Heart right ventricle (tissue), 16 donors: Measurements from ENCODE around the gene CERS6. TPM values are rescaled to one million over a fixed set of nuclear protein-coding genes. Genes with fewer than 3 reads are reported as not detected.
A peak's percentile ranks its signal among the peaks of the same experiment; 100 is the strongest.

Source experiments
- ATAC-seq, 8 donors: fragments of 200-7000 bp; cut with Tn5 transposase; one replicate each; pipeline ENCODE4 v1.9.1; 2020; ENCODE audit warnings: mild to moderate bottlenecking in 8 of 8, moderate library complexity in 8 of 8, moderate number of reproducible peaks in 1 of 8
- DNase-seq, 2 donors: peaks; one replicate each; pipeline ENCODE4 v3.0.0-alpha.2; 2020
- H3K27ac ChIP-seq, 10 donors: fragments of 200-600 bp; sonication (generic) in 2 of 10; one replicate each; pipeline versions ENCODE4 v1.5.0 to v1.8.0; 2020 to 2022; ENCODE audit warnings: mild to moderate bottlenecking in 3 of 10
- H3K27me3 ChIP-seq, 7 donors: fragments of 200-600 bp; one replicate each; pipeline ENCODE4 v1.8.0; 2021 to 2022; ENCODE audit warnings: mild to moderate bottlenecking in 2 of 7
- H3K36me3 ChIP-seq, 9 donors: fragments of 200-600 bp; sonication (generic) in 1 of 9; one replicate each; pipeline versions ENCODE4 v1.5.0 to v1.8.0; 2020 to 2022; ENCODE audit warnings: mild to moderate bottlenecking in 2 of 9
- H3K4me1 ChIP-seq, 9 donors: fragments of 200-600 bp; sonication (generic) in 1 of 9; one replicate each; pipeline versions ENCODE4 v1.5.0 to v1.8.0; 2020 to 2022; ENCODE audit warnings: mild to moderate bottlenecking in 4 of 9
- H3K4me3 ChIP-seq, 10 donors: fragments of 200-600 bp; sonication (generic) in 2 of 10; one replicate each; pipeline versions ENCODE4 v1.5.0 to v1.8.0; 2020 to 2022; ENCODE audit warnings: mild to moderate bottlenecking in 7 of 10, moderate library complexity in 2 of 10
- H3K9me3 ChIP-seq, 11 donors: fragments of 200-600 bp in 10 of 11; sonication (generic) in 2 of 11; one replicate each; pipeline versions ENCODE4 v1.5.0 to v1.8.0; 2013 to 2022; ENCODE audit warnings: mild to moderate bottlenecking in 2 of 11, control low read depth in 1 of 11, moderate library complexity in 1 of 11
- WGBS, 2 donors: extraction: QIAGEN DNeasy Blood & Tissue Kit; methylation state at CpG; one replicate each; pipeline ENCODE4 v1.1.7; 2013; ENCODE audit warnings: inconsistent platforms in 1 of 2; 5-methylcytosine and 5-hydroxymethylcytosine counted together
- intact Hi-C, 10 donors: fragments of 100-400 bp; cut with DNase I; formaldehyde crosslinking; loops; one replicate each; pipeline versions ENCODE4 v1.11.1 to v1.14.2; 2022
- polyA plus RNA-seq, 2 donors: library from polyadenylated mRNA; stranded (reverse); fragments of 200-250 nt; gene quantifications; one replicate each; pipeline ENCODE4 v1.2.3, GENCODE V29; 2013
- total RNA-seq, 10 donors: library from RNA; stranded (reverse); fragmentation: NEBNext Ultra II Directional in 3 of 10; extraction: Animal tissue kit (Norgen Biotek cat#: 25700) in 3 of 10; gene quantifications; one replicate each; pipeline versions ENCODE4 v1.2.1 to v1.2.4, GENCODE V29; 2021 to 2023
- TF ChIP-seq, protein P1 (sequence below), 9 donors: fragments of 200-600 bp; sonication (generic) in 2 of 9; IDR thresholded peaks; one replicate each; pipeline versions ENCODE4 v1.5.0 to v1.8.0; 2021 to 2022; ENCODE audit warnings: antibody characterized with exemption in 9 of 9, mild to moderate bottlenecking in 5 of 9, moderate library complexity in 1 of 9
- donor health status: Arrhythmogenic right ventricular cardiomyopathy.
- donor health status: ischemic (EF 13 %, LVEDD 7.1; RV severe dilation, severe dysfunction).
- donor health status: healthy with polysubstance abuse.
- donor health status: DM: no; HTN: yes; CAD: no.
- donor health status: DM: no; HTN: no; CAD: no.
- donor health status: ischemic (EF 25% LVEDD 6.9; RV normal size, moderate dysfunction).
- donor health status: ischemic (EF 25% LVEDD 5.7; RV mildly dilated, moderate dysfunction).
- donor health status: healthy.
- donor health status: DM: yes; HTN: yes; CAD: no.
- donor health status: Ischemic cardiomyopathy.
- donor health status: ischemic (EF 35%, LVEDD 5.7; RV mildly dilated, moderate dysfunction).
- donor health status: nonischemic (EF 11% LVEDD 7.7; RV severe dilation, severe dysfunction).
- donor health status: DM: yes; HTN: yes; CAD: no.
- donor health status: PGD.
- donor health status: ischemic (EF 29% LVEDD 5.4; RV normal size, mild dysfunction).
- donor health status: nonischemic (EF 23%, LVEDD 6.1; RV moderate dilation, normal function).

Gene CERS6
- total and polyA plus RNA-seq, 12 donors = 20.5 to 76.3 (median 56.1) TPM

DNA sequence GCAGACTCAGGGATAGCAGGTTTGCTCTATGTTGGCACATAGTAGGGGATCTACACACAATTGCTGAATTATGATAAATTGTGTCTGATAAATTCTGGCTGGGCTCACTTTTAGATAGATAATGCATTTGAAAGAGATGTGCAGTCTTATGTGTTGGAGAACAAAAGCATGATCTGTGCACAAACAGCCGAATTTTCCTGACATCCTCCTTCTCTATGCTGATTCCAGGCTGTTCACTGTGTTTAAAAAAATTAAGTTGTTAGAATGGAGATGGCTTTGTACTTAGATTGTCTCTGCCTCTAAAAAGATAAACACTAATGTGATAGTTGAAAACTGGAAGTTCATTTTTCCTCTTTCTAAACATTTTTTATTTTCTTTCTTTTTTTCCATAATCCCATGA is 2.1 kb downstream of the CERS6 start:
- 20 to 44% methylated on average over 1 of the region's 1 CpG for WGBS, 2 donors
- peaks cover 0 to 36% (median 7%) of the 10 kb centered on the region in 9 donors for H3K4me1 ChIP-seq
- TF ChIP-seq, protein P1, sequence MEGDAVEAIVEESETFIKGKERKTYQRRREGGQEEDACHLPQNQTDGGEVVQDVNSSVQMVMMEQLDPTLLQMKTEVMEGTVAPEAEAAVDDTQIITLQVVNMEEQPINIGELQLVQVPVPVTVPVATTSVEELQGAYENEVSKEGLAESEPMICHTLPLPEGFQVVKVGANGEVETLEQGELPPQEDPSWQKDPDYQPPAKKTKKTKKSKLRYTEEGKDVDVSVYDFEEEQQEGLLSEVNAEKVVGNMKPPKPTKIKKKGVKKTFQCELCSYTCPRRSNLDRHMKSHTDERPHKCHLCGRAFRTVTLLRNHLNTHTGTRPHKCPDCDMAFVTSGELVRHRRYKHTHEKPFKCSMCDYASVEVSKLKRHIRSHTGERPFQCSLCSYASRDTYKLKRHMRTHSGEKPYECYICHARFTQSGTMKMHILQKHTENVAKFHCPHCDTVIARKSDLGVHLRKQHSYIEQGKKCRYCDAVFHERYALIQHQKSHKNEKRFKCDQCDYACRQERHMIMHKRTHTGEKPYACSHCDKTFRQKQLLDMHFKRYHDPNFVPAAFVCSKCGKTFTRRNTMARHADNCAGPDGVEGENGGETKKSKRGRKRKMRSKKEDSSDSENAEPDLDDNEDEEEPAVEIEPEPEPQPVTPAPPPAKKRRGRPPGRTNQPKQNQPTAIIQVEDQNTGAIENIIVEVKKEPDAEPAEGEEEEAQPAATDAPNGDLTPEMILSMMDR (IDR thresholded peaks at IDR 0.05) = no peak
- ATAC-seq (no peak), DNase-seq (no peak)
- intact Hi-C loops = loop anchor here in 7 of 10 donors (2.0 to 10.0 kb wide), 8 partner anchors 29 to 297 kb away; no protein-coding TSS in a partner anchor
- H3K4me3 ChIP-seq = peak overlapping the region in 9 of 10 donors; percentile 71 to 97 (median 87)
- peak overlapping the region in 3 of 10 donors; percentile 80 to 93 (median 90) for H3K27ac ChIP-seq
- H3K36me3 ChIP-seq = no peaks in the 10 kb centered on the region
- H3K9me3 ChIP-seq = peaks cover 0 to 10% (median 0%) of the 10 kb centered on the region in 11 donors
- H3K27me3 ChIP-seq = no peaks in the 10 kb centered on the region

DNA sequence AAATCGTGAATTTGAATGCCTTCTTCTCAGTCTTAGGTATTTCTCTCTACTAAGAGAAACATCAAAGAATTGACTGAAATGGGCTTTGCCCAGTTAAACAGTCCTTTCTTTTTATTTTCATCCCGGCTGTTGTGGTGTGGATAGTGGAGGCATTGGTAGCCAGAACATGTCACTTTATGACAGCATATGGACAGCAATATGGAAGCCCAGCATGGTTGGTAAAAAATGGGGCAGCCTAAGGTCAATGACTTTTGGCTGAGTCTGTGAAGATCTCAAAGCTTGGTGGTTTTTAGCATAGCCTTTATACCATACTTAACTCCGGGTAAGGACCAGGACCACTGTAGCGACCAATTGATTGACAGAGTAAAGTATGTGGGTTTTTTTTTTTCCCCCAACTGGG is 3.2 kb downstream of the CERS6 start:
- 91 to 95% methylated on average over 4 of the region's 4 CpGs for WGBS, 2 donors
- intact Hi-C loops = loop anchor here in 7 of 10 donors (2.0 to 10.0 kb wide), 8 partner anchors 30 to 296 kb away; no protein-coding TSS in a partner anchor
- Histone ChIP-seq H3K4me1 (peaks cover 0 to 36% (median 7%) of the 10 kb centered on the region in 9 donors), H3K9me3 (peaks cover 0 to 9% (median 0%) of the 10 kb centered on the region in 11 donors), H3K4me3 (no peak overlapping the region), H3K36me3 (no peaks in the 10 kb centered on the region), H3K27me3 (no peaks in the 10 kb centered on the region), H3K27ac (peak overlapping the region in 1 of 10 donors; percentile 12)
- ATAC-seq (no peak), DNase-seq (no peak)
- TF ChIP-seq, protein P1 (IDR thresholded peaks at IDR 0.05) = no peak

DNA sequence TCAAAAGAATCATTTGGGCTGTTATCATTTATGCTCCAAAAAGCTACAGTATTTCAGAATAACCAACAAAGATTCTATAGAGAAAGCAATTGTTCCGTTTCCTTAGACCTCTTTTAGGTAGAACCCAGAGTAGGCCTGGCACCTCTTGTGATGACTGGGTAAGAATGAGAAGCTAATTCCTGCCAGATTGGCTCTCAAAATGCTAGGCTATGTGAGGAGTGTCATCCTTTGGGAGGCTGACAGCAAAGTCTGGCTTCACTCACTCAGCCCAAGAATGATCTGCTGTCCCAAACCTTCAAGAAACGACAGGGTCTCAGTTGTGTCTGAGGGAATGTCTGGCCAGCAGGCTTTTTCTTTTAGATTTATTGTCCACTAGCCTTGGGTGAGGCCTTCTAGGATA is 4.5 kb downstream of the CERS6 start:
- Histone ChIP-seq H3K36me3 (no peaks in the 10 kb centered on the region), H3K27ac (peak overlapping the region in 1 of 10 donors; percentile 45), H3K27me3 (no peaks in the 10 kb centered on the region), H3K4me3 (no peak overlapping the region), H3K4me1 (peaks cover 0 to 36% (median 10%) of the 10 kb centered on the region in 9 donors), H3K9me3 (no peaks in the 10 kb centered on the region)
- ATAC-seq (no peak), DNase-seq (no peak)
- TF ChIP-seq, protein P1 (IDR thresholded peaks at IDR 0.05) = no peak
- intact Hi-C loops = no loop called here
- 60% methylated on average over 2 of the region's 2 CpGs for WGBS, 2 donors

DNA sequence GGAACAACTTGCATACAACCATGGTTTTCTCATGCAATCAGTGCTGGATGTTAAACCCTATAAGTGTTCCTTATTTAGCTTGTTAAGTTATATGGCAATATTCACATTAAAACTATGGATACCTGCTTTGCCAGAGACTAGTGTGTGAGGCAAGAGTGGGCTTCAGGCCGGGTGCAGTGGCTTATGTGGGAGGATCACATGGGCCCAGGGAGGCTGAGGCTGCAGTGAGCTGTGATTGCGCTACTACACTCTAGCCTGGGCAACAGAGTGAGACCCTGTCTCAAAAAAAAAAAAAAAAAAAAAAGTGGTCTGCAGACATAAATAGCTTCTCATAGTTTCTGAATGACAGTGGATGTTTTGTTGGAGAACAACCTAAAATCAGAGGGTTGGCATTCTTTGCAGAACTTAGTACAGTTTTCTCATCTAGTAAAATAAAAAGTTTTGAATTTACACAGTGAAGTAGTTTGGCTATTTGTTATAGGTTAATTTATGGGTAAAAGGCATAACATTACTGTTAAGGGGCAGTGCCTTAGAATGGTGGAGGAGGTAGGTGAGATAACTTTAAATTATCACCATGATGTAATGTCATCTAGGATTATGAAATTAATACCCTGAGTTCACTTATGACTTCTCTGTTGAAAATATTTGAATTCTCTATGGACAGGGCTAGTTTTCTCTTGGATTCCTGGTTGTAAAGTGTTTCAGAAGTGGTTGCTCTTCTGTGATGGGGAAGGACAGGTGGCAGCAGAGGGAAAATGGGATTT is 5.3 kb downstream of the CERS6 start:
- intact Hi-C loops = no loop called here
- WGBS, 2 donors = 57 to 64% methylated on average over 2 of the region's 2 CpGs
- H3K27ac ChIP-seq = peak overlapping the region in 1 of 10 donors; percentile 45

More for the DNA sequence above, 5.3 kb downstream of the CERS6 start:
- H3K4me3 ChIP-seq = no peak overlapping the region
- ATAC-seq (no peak), DNase-seq (no peak)
- H3K27me3 ChIP-seq = no peaks in the 10 kb centered on the region
- H3K4me1 ChIP-seq = peaks cover 2 to 44% (median 18%) of the 10 kb centered on the region in 9 donors
- no peaks in the 10 kb centered on the region for H3K9me3 ChIP-seq
- TF ChIP-seq, protein P1 (IDR thresholded peaks at IDR 0.05) = no peak
- H3K36me3 ChIP-seq = no peaks in the 10 kb centered on the region
